Measurements from ENCODE around the gene CAV1.

The CAV1 gene

DNA sequence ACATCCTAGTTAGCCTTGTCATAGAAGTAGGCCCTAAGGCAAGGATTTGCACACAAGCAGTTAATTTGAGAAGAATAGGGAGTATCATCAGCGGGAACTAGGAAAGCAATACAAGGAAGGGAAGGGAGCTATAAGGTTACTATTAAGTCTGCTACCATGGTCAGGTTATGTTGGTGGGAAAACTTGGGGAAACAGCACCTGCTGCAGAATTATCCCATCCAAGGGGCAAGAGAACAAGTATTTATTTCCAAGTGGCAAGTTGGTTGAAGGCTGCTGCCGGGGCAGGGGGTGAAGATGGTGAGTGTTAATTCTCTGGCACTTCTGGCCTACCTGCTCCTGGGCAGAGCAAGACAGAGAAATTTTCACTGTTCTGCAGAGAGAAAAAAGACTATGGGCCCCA, 55.0 kb downstream of the CAV1 start:
- no peak for DNase-seq (ENCODE audit: low spot score)
- in situ Hi-C loops (cut with MboI; ENCODE audit: low pct_unique_long_range_greater_than_20kb, low sequenced_read_pairs, unreplicated experiment), result loop anchor here (10.0 kb wide), 1 partner anchor 415 kb away; no protein-coding TSS in a partner anchor

DNA sequence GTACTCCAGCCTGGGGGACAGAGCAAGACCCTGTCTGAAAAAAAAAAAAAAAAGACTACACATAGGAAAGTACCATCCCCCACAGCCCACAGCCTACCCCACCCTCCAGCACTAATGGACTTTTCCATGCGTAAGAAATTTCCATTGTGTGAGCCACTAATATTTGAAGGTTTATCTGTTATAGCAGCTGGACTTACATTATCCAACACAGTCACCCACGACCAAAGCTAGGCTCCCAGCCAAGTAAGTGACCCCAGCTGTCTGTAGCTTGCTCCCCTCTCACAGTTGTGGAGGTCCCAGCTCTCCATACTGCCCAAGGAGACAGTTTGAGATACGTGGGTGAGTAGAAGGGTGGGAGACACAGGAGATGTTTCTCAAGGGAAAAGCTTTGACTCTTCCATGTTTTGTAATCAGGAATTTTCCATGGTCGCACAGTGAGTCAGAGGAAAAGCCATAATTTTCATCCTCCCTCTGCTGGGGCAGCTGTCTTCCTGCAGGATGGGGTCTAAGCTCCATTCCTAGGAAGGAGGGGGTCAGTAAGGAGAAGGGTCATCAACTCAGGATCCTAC, 57.4 kb downstream of the CAV1 start:
- TF ChIP-seq, protein P1, sequence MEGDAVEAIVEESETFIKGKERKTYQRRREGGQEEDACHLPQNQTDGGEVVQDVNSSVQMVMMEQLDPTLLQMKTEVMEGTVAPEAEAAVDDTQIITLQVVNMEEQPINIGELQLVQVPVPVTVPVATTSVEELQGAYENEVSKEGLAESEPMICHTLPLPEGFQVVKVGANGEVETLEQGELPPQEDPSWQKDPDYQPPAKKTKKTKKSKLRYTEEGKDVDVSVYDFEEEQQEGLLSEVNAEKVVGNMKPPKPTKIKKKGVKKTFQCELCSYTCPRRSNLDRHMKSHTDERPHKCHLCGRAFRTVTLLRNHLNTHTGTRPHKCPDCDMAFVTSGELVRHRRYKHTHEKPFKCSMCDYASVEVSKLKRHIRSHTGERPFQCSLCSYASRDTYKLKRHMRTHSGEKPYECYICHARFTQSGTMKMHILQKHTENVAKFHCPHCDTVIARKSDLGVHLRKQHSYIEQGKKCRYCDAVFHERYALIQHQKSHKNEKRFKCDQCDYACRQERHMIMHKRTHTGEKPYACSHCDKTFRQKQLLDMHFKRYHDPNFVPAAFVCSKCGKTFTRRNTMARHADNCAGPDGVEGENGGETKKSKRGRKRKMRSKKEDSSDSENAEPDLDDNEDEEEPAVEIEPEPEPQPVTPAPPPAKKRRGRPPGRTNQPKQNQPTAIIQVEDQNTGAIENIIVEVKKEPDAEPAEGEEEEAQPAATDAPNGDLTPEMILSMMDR (IDR thresholded peaks at IDR 0.05; ENCODE audit: extremely low read depth, insufficient read depth, missing control alignments), result no peak
- in situ Hi-C loops (cut with MboI; ENCODE audit: low pct_unique_long_range_greater_than_20kb, low sequenced_read_pairs, unreplicated experiment), result loop anchor here (10.0 kb wide), 1 partner anchor 417 kb away; no protein-coding TSS in a partner anchor
- DNase-seq (ENCODE audit: low spot score), result no peak

More for the DNA sequence above, 55.0 kb downstream of the CAV1 start:
- TF ChIP-seq, protein P1 (IDR thresholded peaks at IDR 0.05; ENCODE audit: extremely low read depth, insufficient read depth, missing control alignments), result no peak

GRCh38 chr7:116582806-116583444, 58.1 kb downstream of the CAV1 start:
- DNase-seq (ENCODE audit: low spot score), result no peak
- in situ Hi-C loops (cut with MboI; ENCODE audit: low pct_unique_long_range_greater_than_20kb, low sequenced_read_pairs, unreplicated experiment), result loop anchor here (10.0 kb wide), 1 partner anchor 418 kb away; no protein-coding TSS in a partner anchor
- TF ChIP-seq, protein P1 (IDR thresholded peaks at IDR 0.05; ENCODE audit: extremely low read depth, insufficient read depth, missing control alignments), result no peak

- DNase-seq (ENCODE audit: low spot score), result peak; percentile 44
- TF ChIP-seq, protein P1 (IDR thresholded peaks at IDR 0.05; ENCODE audit: extremely low read depth, insufficient read depth, missing control alignments), result no peak
- in situ Hi-C loops (cut with MboI; ENCODE audit: low pct_unique_long_range_greater_than_20kb, low sequenced_read_pairs, unreplicated experiment), result loop anchor here (10.0 kb wide), 1 partner anchor 419 kb away; no protein-coding TSS in a partner anchor
Measured at GRCh38 chr7:116583653-116584052, 58.8 kb downstream of the CAV1 start.

DNA sequence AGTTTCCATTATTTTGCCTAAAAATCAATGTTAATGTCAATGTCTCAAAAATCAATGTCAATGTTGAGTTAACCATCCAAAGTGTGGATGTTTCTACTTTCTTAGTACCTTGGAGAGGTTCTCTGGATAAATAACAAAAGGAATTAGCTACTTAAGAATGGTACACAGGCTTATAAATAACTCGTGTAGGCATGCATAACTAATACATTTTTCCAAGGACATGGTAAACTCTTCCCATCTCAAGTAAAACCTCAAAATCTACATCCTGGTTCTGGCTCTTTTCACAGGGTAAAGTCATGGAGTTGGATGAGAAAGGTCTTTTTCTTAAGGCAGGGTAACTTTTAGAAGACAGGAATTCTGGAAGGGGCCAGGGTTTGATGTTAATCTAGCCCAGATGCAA, 59.9 kb downstream of the CAV1 start:
- in situ Hi-C loops (cut with MboI; ENCODE audit: low pct_unique_long_range_greater_than_20kb, low sequenced_read_pairs, unreplicated experiment), result loop anchor here (10.0 kb wide), 1 partner anchor 420 kb away; no protein-coding TSS in a partner anchor
- TF ChIP-seq, protein P1 (IDR thresholded peaks at IDR 0.05; ENCODE audit: extremely low read depth, insufficient read depth, missing control alignments), result no peak

GRCh38 chr7:116585392-116585791, 60.6 kb downstream of the CAV1 start:
- TF ChIP-seq, protein P1 (IDR thresholded peaks at IDR 0.05; ENCODE audit: extremely low read depth, insufficient read depth, missing control alignments), result no peak
- in situ Hi-C loops (cut with MboI; ENCODE audit: low pct_unique_long_range_greater_than_20kb, low sequenced_read_pairs, unreplicated experiment), result loop anchor here (10.0 kb wide), 1 partner anchor 421 kb away; no protein-coding TSS in a partner anchor
- DNase-seq (ENCODE audit: low spot score), result no peak

More for the DNA sequence above, 59.9 kb downstream of the CAV1 start:
- DNase-seq (ENCODE audit: low spot score), result no peak
